ENCODE measurements around the gene ORMDL3. TPM values are rescaled to one million over a fixed set of nuclear protein-coding genes. Genes with fewer than 3 reads are reported as not detected.

ORMDL3 gene
- total RNA-seq, 1 experiment from 2014 or later: 1,738 TPM

DNA sequence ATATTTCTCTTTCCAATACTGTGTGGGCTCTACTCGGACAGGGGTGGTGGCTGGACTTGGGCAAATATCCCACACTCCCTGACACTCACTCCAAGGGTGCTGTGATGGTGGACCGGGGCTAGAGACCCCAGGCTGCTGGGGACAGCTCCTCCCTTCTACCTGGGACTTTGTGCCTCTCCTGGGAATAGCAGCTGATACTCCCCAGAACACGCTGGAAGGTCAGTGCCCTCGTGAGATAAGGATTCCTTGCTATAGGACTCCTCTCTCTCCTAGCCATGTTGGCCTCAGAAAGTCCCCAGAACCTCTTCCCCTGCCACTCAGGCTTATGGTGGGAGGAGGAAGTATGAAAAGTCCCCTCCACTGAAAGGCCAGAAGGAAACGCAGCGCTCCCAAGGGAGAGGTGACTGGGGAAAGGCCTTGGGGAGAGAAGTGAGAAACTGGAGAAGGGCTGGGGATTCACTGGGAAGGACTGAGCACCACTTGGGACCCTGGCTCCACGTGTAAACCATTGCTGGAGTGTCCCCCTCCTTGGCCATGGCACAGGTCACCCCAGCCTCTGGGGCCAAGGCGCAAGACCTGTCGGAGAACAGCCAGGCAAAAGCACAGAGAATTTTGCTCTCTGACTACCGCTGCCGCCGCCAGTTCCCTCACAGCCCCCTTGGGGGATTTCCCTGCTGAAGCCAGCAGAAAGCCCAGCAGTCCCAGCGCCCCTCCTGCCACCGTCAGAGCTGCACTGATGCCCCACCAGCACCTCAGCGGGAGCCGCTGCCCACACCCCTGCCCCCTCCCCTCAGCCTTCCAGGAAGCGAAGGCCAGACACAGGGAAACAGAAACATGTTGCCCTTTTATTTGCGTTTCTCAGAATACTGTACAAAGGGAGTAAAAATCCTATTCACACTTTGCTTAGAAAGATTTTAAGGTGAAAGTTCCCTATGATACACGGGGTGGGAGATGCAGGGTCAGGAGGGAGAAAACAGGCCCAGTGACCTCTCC lies 6.9 kb downstream of the ORMDL3 start:
- Mint-ChIP-seq H3K27ac (ENCODE audit: unreplicated experiment) (no peak overlapping the region), H3K4me3 (ENCODE audit: low read depth, unreplicated experiment) (no peak overlapping the region), H3K4me1 (ENCODE audit: low read depth, unreplicated experiment) (peaks cover 41% of the 10 kb centered on the region), H3K36me3 (ENCODE audit: insufficient read depth, unreplicated experiment) (peaks cover 71% of the 10 kb centered on the region), H3K27me3 (ENCODE audit: unreplicated experiment) (no peaks in the 10 kb centered on the region), H3K9me3 (ENCODE audit: low read depth, unreplicated experiment) (no peaks in the 10 kb centered on the region)
- TF ChIP-seq, protein P1, sequence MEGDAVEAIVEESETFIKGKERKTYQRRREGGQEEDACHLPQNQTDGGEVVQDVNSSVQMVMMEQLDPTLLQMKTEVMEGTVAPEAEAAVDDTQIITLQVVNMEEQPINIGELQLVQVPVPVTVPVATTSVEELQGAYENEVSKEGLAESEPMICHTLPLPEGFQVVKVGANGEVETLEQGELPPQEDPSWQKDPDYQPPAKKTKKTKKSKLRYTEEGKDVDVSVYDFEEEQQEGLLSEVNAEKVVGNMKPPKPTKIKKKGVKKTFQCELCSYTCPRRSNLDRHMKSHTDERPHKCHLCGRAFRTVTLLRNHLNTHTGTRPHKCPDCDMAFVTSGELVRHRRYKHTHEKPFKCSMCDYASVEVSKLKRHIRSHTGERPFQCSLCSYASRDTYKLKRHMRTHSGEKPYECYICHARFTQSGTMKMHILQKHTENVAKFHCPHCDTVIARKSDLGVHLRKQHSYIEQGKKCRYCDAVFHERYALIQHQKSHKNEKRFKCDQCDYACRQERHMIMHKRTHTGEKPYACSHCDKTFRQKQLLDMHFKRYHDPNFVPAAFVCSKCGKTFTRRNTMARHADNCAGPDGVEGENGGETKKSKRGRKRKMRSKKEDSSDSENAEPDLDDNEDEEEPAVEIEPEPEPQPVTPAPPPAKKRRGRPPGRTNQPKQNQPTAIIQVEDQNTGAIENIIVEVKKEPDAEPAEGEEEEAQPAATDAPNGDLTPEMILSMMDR (IDR thresholded peaks at IDR 0.05; ENCODE audit: unreplicated experiment): no peak
- DNase-seq: peak; percentile 86
- intact Hi-C loops (cut with micrococcal nuclease; ENCODE audit: unreplicated experiment): loop anchor here (10.0 kb wide), 1 partner anchor 364 kb away; the partner anchor contains the start of gene CDC6
- CTCF ChIA-PET: interaction anchor here (0.5 to 109.6 kb wide), 38 partner anchors 4 to 497 kb away, joined by 3 to 8195 read pairs (median 9); partner anchors contain the start of genes CSF3, ERBB2, GRB7 and GSDMA
- no TSS peak for BruUV-seq (replicated peaks)

DNA sequence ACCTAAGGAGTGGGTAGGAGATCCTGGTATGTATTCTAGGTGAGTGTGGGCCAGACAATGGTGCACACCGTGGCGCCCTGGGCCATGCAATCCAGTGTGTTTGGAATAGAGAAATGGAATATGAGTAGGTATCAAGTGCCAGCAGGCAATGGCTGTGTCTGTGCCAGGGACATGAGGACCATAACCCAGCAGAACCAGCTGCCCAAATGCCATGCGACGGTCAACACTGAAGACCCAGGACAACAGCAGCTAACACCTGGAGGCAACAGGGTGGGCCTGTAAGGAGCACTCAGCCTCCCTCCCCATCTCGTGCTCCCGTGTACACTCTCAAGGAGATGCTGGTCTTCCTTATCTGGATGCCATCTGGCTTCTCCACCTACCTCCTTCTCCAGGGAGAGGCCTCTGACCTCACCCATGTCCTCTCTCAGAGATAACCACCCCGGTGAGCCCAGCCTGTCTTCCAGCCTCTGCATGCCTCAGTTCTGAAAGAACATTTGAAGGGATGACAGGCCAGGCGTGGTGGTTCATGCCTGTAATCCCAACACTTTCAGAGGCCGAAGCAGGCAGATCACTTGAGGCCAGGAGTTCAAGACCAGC lies 8.2 kb downstream of the ORMDL3 start:
- intact Hi-C loops (cut with micrococcal nuclease; ENCODE audit: unreplicated experiment): no loop called here
- Mint-ChIP-seq H3K4me3 (ENCODE audit: low read depth, unreplicated experiment) (no peak overlapping the region), H3K27ac (ENCODE audit: unreplicated experiment) (peak overlapping the region; percentile 2), H3K27me3 (ENCODE audit: unreplicated experiment) (no peaks in the 10 kb centered on the region), H3K9me3 (ENCODE audit: low read depth, unreplicated experiment) (no peaks in the 10 kb centered on the region), H3K4me1 (ENCODE audit: low read depth, unreplicated experiment) (peaks cover 28% of the 10 kb centered on the region), H3K36me3 (ENCODE audit: insufficient read depth, unreplicated experiment) (peaks cover 58% of the 10 kb centered on the region)
- BruUV-seq (replicated peaks): no TSS peak
- TF ChIP-seq, protein P1 (IDR thresholded peaks at IDR 0.05; ENCODE audit: unreplicated experiment): no peak
- CTCF ChIA-PET: interaction anchor here (0.5 to 109.6 kb wide), 60 partner anchors 3 to 630 kb away, joined by 3 to 8195 read pairs (median 6); partner anchors contain the start of genes CSF3, ERBB2, GRB7 and GSDMA
- DNase-seq: no peak

DNA sequence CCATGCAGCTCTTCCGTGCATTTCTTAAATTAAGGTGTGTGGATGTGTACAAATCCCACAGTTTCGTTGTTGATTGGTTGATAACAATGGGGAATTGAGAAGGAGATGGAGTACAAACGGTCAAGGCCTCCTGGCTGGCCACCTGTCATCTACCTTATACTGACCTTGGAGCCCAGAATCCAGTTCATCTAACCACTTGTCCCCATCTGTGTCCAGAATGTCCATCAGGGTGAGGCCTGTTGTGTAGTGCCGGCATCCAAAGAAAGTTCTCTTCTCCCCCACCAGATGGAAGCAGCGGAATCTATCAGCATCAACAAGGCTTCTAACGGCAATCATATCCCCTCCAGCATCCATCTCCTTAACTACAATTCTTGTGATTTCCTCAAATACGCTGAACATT lies 10.5 kb downstream of the ORMDL3 start:
- TF ChIP-seq, protein P1 (IDR thresholded peaks at IDR 0.05; ENCODE audit: unreplicated experiment): no peak
- CTCF ChIA-PET: interaction anchor here (0.6 to 109.6 kb wide), 38 partner anchors 1 to 606 kb away, joined by 3 to 8195 read pairs (median 10); partner anchors contain the start of genes CSF3, ERBB2, GRB7 and GSDMA
- DNase-seq: peak; percentile 94
- H3K4me1 Mint-ChIP-seq (ENCODE audit: low read depth, unreplicated experiment): peaks cover 24% of the 10 kb centered on the region
- H3K27me3 Mint-ChIP-seq (ENCODE audit: unreplicated experiment): no peaks in the 10 kb centered on the region
- BruUV-seq (replicated peaks): no TSS peak
- H3K36me3 Mint-ChIP-seq (ENCODE audit: insufficient read depth, unreplicated experiment): peaks cover 38% of the 10 kb centered on the region
- intact Hi-C loops (cut with micrococcal nuclease; ENCODE audit: unreplicated experiment): loop anchor here (1.0 kb wide), 7 partner anchors 18 to 147 kb away; partner anchors contain the start of gene PSMD3
- no peaks in the 10 kb centered on the region for H3K9me3 Mint-ChIP-seq (ENCODE audit: low read depth, unreplicated experiment)
- H3K27ac Mint-ChIP-seq (ENCODE audit: unreplicated experiment): no peak overlapping the region
- no peak overlapping the region for H3K4me3 Mint-ChIP-seq (ENCODE audit: low read depth, unreplicated experiment)

DNA sequence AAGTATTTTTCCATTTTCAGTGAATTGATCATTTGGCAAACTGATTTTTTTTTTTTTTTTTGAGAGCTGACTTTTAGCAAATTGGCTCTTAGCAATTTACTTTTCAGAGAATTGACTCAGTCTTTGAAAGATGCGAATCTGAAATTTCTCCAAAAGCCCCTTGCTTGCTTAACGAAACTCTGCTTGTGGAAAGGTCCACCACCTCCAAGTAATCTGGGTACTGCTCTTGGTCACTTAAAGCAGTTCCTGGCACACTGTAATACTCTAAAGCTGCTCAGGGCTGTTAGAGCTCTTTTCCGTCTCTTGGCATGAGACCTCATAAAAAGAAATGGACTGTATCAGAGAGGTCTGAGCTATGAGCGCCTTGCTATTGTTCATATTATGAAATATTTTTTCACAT lies 11.8 kb downstream of the ORMDL3 start:
- DNase-seq: peak; percentile 62
- no peak overlapping the region for H3K27ac Mint-ChIP-seq (ENCODE audit: unreplicated experiment)
- no peaks in the 10 kb centered on the region for H3K27me3 Mint-ChIP-seq (ENCODE audit: unreplicated experiment)
- intact Hi-C loops (cut with micrococcal nuclease; ENCODE audit: unreplicated experiment): no loop called here
- no TSS peak for BruUV-seq (replicated peaks)
- H3K4me1 Mint-ChIP-seq (ENCODE audit: low read depth, unreplicated experiment): peaks cover 24% of the 10 kb centered on the region
- no peak overlapping the region for H3K4me3 Mint-ChIP-seq (ENCODE audit: low read depth, unreplicated experiment)
- CTCF ChIA-PET: interaction anchor here (0.5 to 109.6 kb wide), 51 partner anchors 0 to 845 kb away, joined by 3 to 8195 read pairs (median 6); partner anchors contain the start of genes CSF3, ERBB2, GRB7 and GSDMA
- no peaks in the 10 kb centered on the region for H3K9me3 Mint-ChIP-seq (ENCODE audit: low read depth, unreplicated experiment)
- H3K36me3 Mint-ChIP-seq (ENCODE audit: insufficient read depth, unreplicated experiment): peaks cover 24% of the 10 kb centered on the region
- TF ChIP-seq, protein P1 (IDR thresholded peaks at IDR 0.05; ENCODE audit: unreplicated experiment): no peak

All from Calu3 (cell line).